Activated naive CD4-positive, alpha-beta T cell treated with anti-CD3 and anti-CD28 coated beads, Interleukin-2, amount 50 U/mL, for 72 hours (primary cell): ENCODE measurements around the gene P2RY13. TPM values are rescaled to one million over a fixed set of nuclear protein-coding genes. Genes with fewer than 3 reads are reported as not detected.

Source experiments
- ATAC-seq, 2 donors: fragments of 150-1000 bp; cut with Tn5 transposase; 2 replicates each; pipeline ENCODE4 v1.10.0; 2021; ENCODE audit warnings: mild to moderate bottlenecking in 2 of 2, moderate library complexity in 2 of 2
- DNase-seq, 2 donors: peaks; one replicate each; pipeline ENCODE4 v3.0.0; 2021 to 2022; ENCODE audit warnings: low spot score in 2 of 2
- H3K27ac Mint-ChIP-seq, 2 donors: one replicate each; pipeline ENCODE4 v1.8.0; 2022; ENCODE audit warnings: mild to moderate bottlenecking in 2 of 2, mixed read lengths in 2 of 2
- H3K36me3 Mint-ChIP-seq, 2 donors: one replicate each; pipeline ENCODE4 v1.8.0; 2022; ENCODE audit warnings: mixed read lengths in 2 of 2
- H3K9me3 Mint-ChIP-seq, 2 donors: one replicate each; pipeline ENCODE4 v1.8.0; 2022; ENCODE audit warnings: mixed read lengths in 2 of 2
- total RNA-seq, 2 donors: library from RNA; stranded (reverse); gene quantifications; one replicate each; pipeline ENCODE4 v1.2.3, GENCODE V29; 2022

Gene P2RY13
- not detected for total RNA-seq

DNA sequence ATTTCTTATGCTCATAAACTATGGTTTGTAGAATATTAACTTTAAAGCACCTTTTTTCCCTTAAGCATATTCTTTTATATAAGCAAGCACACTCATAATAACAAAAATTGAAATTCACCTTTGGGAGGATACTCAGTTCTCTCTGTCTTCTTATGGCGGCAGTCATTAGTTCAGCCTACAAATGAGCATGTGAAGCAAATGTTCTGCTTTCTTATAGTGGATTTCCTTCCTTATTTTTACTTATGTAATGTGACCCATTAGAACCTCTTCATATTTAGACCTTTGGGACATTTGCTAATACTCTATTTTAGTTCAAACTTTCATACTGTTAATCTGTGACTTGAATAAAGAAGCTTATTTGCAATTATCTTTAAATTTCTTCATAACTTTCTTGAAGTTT, at the start of gene P2RY13:
Gene P2RY13 (minus strand): TSS at position 187 of the 400 bp plus-strand sequence. CDS start 21 bp downstream, at position 166.
- Mint-ChIP-seq H3K9me3 (no peaks in the 10 kb centered on the region), H3K27ac (no peak within 1 kb of the TSS)
- ATAC-seq, result no peak

DNA sequence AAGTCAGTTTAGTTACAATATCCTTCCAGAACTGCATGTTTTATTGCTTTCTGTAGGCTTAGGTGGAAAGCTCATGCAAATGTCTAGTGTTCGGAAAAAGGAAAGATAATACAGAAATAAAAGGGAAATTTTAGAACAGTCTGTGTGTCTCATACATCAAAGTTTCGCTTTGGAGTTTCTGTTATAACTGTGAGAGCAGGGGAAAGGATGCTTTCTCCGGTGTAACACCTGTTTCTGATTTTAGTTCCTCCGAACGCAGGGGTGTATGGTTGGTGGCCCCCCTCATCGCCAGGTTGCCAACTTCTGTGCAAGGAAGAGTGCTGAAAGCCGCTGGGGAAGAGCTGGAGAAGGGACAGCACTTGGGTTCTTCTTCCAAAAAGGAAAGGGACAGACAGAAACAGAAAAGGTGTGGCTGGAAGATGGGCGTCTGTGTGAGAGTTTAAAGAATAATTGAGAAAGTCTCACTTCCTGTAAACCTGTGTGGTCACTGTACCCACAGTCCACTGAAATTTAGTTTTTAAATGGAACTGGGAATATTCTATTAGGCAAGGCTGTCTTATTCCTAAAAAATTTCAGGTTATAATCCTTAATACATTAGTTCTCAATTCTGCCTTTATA, 48.5 kb upstream of the P2RY13 start:
- no peak for ATAC-seq
- DNase-seq, result no peak
- Mint-ChIP-seq H3K9me3 (no peaks in the 10 kb centered on the region), H3K27ac (no peak overlapping the region), H3K36me3 (no peaks in the 10 kb centered on the region)

More for the DNA sequence above, at the start of gene P2RY13:
- H3K36me3 Mint-ChIP-seq, result no peaks in the 10 kb centered on the region
- DNase-seq, result no peak

DNA sequence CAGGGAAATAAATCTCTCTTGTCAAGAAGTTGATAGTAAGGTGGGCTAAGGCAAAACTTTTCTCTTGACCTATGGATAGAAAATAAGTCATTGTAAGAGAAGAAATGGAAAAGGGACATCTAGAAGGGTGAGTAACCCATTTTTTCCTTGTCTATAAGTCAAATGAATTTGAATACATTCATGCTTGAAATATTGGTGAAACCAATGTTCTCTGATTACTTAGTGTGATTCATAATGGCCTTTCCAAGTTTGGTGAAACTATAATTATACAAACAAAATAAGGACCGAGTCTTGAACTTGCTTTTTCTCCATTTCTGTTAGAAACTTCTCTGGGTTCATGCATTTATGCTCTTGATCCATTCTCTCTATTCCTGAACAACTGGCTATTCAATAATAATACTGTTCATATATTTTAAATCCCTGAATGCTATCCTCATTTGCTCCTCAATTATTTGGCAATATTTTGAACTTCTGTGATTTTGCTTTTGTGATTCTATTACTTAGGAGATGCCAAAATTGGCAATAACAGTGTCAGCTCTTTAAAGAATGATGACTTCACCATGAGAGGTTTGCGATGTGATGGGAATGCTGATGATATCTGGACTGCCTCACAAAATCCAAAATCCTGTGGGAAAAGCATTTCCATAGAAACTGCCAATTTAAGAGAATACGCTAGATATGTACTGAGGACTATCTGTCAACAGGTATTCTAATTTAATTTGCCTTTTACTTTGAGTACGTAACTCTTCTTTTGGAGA, 42.9 kb upstream of the P2RY13 start:
- Mint-ChIP-seq H3K27ac (no peak overlapping the region), H3K36me3 (no peaks in the 10 kb centered on the region), H3K9me3 (no peaks in the 10 kb centered on the region)
- ATAC-seq (no peak), DNase-seq (no peak)

DNA sequence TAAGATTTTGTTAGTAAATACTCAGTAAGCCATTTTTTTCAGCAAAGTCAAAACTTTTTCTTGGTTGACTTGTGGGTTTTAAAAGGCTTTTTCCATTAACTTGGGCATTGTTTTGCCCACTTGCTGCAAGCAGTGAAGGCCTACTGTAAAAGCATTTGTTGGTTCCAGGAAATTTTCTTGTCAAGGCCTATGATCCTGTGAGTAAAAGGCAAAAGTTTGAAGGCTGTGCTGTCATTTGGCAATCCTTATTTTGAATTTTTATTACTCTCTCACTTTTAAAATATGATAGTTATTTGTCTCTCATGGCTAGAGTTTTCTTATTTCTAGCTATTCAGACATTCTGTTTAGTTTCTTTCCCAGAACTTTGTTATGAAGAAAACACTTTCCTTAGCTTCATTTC, 42.2 kb upstream of the P2RY13 start:
- no peak overlapping the region for H3K27ac Mint-ChIP-seq
- DNase-seq, result no peak
- H3K9me3 Mint-ChIP-seq, result no peaks in the 10 kb centered on the region
- no peak for ATAC-seq
- no peaks in the 10 kb centered on the region for H3K36me3 Mint-ChIP-seq

DNA sequence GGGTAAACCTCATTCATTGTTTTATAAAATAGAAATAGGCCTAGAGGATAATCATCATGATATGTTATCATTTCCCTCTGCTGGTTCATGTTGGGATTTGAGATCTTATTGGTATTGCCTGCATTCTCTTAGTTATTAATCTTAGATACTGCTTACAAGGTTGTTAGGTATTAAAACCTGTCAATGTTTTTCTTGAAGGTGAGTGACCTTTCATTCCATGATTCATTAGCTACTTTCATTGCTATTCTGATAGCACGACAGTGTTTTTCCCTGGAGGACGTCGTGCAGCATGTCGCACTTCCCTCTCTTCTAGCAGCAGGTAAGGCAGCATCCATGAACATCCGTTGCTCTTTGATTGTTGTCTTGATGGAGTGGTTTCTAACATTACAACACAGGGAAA, 38.1 kb upstream of the P2RY13 start:
- DNase-seq (no peak), ATAC-seq (no peak)
- H3K36me3 Mint-ChIP-seq, result no peaks in the 10 kb centered on the region
- no peaks in the 10 kb centered on the region for H3K9me3 Mint-ChIP-seq
- H3K27ac Mint-ChIP-seq, result no peak overlapping the region

DNA sequence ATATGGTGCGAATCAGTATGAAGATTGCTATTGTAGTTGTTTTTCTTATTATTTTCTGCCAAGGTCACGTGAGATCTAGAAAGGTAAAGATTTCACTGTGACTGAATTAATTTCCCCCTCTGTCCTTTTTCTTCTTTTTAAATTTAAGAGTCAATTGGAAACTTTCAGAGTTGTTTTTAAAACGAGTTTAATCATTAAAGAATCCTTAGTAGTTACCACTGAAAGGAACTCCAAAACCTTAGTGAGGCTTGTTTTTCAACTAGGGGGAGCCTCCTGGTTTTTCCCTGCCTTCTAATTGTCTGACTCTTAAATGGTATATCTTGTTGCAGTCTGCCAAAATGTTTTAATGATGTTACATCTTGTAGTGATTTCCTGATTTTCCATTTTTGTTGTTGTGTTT, 37.6 kb upstream of the P2RY13 start:
- H3K36me3 Mint-ChIP-seq, result no peaks in the 10 kb centered on the region
- no peaks in the 10 kb centered on the region for H3K9me3 Mint-ChIP-seq
- H3K27ac Mint-ChIP-seq, result no peak overlapping the region
- DNase-seq (no peak), ATAC-seq (no peak)

DNA sequence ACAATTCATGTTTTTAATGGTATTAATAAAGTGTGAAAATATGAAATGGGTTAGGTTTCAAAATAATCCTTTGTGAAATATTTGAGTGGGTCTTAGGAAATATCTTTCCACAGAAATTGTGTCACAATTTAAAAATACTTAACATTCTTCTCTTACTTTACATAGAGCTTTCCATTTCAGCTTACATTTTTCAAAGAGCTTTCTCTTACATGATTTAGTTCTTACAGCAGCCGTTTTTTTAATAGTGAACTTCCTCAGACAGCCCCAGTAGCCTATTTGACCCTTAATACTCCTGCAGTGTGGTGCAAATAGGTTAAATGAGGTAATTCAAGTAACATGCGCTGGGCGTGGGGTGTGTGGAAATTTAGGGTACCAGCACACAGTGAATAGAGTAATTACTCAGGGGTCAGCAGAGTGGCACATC, 33.4 kb upstream of the P2RY13 start:
- Mint-ChIP-seq H3K36me3 (no peaks in the 10 kb centered on the region), H3K27ac (no peak overlapping the region), H3K9me3 (no peaks in the 10 kb centered on the region)
- ATAC-seq, result no peak
- DNase-seq, result no peak

DNA sequence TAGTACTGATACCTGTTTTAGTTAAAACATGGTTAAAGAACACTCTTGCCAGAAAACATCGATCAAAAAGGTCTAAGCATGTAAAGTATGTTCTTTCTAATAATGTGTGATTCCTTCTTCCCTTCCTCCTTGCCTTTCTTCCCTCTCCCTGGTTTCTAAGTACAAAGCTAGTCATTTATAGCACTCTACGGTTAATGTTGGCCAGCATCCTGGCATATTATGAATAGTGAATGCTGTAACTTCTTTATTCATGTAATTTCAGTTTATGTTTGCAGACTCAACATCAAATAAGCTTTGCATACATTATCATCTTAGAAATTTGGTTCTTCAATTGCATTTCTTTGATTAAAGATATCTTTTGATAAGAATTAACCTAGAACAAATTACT, 28.1 kb upstream of the P2RY13 start:
- no peaks in the 10 kb centered on the region for H3K9me3 Mint-ChIP-seq
- ATAC-seq, result no peak
- no peak for DNase-seq
- no peaks in the 10 kb centered on the region for H3K36me3 Mint-ChIP-seq
- no peak overlapping the region for H3K27ac Mint-ChIP-seq

DNA sequence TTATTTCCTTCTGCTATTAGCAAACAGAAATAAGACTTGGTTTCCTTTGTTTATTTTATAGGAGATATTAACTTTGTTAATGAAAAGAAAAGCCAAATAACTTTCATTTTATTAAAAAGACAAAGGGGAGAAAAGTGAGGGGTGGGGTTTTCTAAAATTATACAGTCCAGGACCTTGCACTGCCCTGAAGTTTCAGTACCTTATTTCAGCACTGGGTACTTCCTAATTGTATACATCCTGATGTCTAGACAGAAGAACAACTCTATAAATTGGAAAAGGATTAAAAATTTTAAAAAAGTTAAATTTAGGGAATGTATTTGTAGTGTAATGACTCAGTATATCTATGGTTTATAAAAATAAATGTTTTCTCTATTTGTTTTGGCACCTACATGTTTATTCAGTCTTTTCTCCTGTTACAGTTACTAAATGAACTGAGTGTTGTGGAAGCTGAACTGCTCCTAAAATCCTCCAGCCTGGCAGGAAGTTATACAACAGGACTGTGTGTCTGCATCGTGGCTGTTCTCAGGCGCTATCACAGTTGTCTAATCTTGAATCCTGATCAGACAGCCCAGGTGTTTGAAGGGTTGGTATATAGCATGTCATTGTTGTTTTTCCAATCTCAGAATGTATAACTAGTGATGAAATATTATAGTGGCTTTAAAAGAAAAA, 27.6 kb upstream of the P2RY13 start:
- ATAC-seq, result no peak
- no peaks in the 10 kb centered on the region for H3K36me3 Mint-ChIP-seq
- H3K9me3 Mint-ChIP-seq, result no peaks in the 10 kb centered on the region
- no peak overlapping the region for H3K27ac Mint-ChIP-seq
- no peak for DNase-seq

DNA sequence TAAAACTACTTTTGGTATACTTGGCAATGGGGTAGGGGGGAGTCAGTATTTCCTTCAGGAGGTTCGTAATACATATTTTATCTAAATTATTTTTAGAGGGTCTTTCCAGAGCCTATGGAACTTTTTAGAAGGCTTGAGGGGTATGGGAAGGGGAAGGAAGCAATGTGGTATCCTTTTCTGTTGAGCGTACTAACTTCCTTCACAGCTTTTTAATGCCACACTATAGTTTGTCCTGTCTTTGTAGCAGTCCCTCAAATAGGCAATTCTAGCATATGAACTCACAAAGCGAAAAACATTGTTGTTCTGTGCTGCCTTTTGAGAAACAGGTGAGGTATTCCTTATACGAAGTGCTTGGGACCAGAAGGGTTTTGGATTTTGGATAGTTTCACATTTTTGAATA, 22.3 kb upstream of the P2RY13 start:
- ATAC-seq, result no peak
- DNase-seq, result no peak
- Mint-ChIP-seq H3K36me3 (no peaks in the 10 kb centered on the region), H3K27ac (no peak overlapping the region), H3K9me3 (no peaks in the 10 kb centered on the region)

DNA sequence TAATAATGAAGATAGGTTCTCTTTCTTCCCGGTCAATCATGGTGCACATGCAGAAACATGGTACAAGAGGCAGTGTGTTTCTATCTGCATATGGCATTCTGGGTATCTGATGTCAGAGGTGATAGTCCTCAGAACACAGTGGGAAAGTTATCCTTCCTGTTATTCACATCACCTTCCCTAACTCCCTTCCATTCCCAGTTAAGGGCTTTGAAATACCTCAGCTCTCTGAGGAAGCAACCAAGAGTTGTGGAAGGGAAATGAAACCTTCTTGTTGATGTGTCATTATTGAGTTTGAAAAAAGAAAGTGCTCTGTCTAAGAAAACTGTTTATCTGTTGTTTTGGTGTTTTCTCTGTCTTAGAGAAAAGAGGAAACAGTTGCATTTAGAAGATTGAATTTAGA, 21.9 kb upstream of the P2RY13 start:
- DNase-seq (no peak), ATAC-seq (no peak)
- H3K36me3 Mint-ChIP-seq, result no peaks in the 10 kb centered on the region
- no peaks in the 10 kb centered on the region for H3K9me3 Mint-ChIP-seq
- H3K27ac Mint-ChIP-seq, result no peak overlapping the region

DNA sequence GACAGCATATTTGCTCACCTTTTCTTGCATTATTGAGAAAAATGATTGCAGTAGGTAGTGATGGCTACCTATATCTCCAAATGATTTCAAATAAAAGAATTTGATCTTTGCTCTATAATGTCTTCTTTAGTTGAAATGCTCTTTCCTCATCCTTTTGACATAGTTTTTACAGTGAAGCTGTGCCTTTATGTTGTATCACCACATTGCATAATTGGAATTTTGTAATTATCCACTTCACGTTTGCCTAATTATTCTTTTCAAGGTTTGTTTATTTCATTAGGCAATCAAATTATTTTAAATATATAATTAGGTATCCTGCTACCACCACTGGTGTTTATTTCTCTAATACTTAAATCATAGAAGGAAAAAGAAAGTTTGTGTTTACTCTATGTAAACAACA, 21.3 kb upstream of the P2RY13 start:
- no peaks in the 10 kb centered on the region for H3K36me3 Mint-ChIP-seq
- no peaks in the 10 kb centered on the region for H3K9me3 Mint-ChIP-seq
- H3K27ac Mint-ChIP-seq, result no peak overlapping the region
- ATAC-seq, result no peak
- no peak for DNase-seq

DNA sequence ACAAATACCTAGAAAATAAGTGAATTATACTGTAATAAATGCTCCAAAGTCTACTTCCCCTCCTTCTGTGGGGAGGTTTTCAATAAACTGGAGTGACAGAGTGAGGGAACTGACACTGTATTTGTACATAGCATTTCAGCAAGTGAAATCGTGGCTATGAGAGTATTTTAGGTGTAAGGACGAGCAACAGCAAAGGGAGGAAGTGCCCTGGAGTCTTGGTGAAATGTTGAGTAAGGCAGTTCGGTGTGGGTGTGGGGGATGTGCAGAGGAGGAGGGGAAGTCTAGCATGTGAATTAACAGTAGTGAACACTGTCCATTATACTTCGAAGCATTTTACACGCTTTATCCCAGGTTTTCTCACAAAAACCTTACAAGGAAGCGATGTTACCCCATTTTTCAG, 18.1 kb upstream of the P2RY13 start:
- Mint-ChIP-seq H3K36me3 (no peaks in the 10 kb centered on the region), H3K9me3 (no peaks in the 10 kb centered on the region), H3K27ac (no peak overlapping the region)
- ATAC-seq, result no peak
- DNase-seq, result no peak

DNA sequence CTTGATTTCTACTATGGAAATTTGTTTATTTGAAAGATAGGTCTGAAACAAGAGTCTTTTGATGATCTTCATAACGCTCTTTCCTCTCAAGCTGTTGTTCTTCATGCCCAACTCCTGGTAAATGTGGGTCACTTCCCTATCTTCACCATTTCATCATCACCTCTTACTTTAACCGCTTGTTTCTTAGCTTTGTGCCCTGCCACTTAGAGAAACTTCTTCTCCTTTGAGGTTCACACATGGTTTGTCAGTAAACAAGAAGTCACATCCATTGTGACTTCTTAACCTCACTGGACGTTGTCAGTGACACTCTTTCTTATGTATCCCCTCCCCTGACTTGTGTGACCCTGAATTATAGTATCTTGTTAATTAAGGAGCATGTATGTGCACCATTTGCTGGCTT, 16.9 kb upstream of the P2RY13 start:
- ATAC-seq (no peak), DNase-seq (no peak)
- Mint-ChIP-seq H3K36me3 (no peaks in the 10 kb centered on the region), H3K9me3 (no peaks in the 10 kb centered on the region), H3K27ac (no peak overlapping the region)

DNA sequence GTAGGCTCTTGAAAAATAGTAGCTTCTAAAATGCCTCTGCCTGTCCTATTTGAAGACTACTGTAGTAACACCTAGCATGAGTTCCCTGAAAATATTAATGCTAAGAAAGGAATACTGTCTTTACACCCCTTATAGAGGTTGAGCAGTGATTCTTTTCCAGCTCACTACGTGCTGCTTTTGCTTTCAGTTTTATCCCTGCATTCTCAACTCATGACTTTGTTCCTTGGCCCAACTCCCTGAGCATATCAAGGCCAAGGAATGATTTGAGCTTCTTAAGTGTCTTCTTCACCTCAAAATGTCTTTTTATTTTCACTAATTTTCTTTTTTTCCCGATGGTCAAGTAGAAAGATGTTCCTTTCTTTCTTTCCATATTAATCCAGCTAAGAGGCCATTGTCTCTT, 16.5 kb upstream of the P2RY13 start:
- no peaks in the 10 kb centered on the region for H3K9me3 Mint-ChIP-seq
- ATAC-seq (no peak), DNase-seq (no peak)
- no peaks in the 10 kb centered on the region for H3K36me3 Mint-ChIP-seq
- no peak overlapping the region for H3K27ac Mint-ChIP-seq

DNA sequence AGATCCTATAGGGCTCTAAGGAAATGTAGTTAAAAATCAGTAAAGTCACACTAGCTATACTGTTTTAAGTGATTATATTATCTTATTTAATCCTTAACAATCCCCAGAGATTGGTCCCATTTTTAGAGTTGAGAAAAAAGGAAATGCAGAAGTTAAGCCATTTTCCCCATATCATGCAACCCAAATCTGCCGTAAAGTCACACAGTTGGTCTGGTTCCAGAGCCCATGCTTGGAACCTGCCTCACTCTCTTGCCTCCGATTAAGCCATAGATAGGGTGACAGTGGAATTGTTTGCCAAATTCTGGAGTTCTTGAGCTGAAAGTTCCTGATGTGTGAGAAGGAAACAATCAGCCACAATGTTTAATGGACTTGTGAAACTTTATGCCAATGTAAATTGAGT, 2.3 kb upstream of the P2RY13 start:
- Mint-ChIP-seq H3K9me3 (no peaks in the 10 kb centered on the region), H3K27ac (no peak overlapping the region), H3K36me3 (no peaks in the 10 kb centered on the region)
- ATAC-seq (no peak), DNase-seq (no peak)

DNA sequence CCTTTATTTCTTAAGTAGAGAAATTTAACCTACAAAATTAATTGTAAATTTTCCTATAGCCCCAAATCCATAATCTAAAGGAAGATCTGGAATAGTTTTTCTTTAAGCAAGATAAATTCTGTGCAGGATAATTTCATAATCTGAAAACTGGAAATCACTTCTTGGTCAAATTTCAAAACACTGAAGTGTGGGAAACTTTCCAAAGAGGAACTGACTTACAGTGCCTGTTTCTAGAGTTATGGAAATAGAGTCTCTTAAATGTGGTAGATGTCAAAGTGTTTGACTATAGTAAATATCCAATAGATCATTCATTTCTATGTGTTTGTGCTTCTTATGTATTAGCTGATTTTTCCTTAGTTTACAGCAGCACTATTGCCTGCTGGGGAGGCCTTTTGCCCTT, 1.6 kb upstream of the P2RY13 start:
- no peak overlapping the region for H3K27ac Mint-ChIP-seq
- no peak for ATAC-seq
- DNase-seq, result no peak
- H3K36me3 Mint-ChIP-seq, result no peaks in the 10 kb centered on the region
- no peaks in the 10 kb centered on the region for H3K9me3 Mint-ChIP-seq

DNA sequence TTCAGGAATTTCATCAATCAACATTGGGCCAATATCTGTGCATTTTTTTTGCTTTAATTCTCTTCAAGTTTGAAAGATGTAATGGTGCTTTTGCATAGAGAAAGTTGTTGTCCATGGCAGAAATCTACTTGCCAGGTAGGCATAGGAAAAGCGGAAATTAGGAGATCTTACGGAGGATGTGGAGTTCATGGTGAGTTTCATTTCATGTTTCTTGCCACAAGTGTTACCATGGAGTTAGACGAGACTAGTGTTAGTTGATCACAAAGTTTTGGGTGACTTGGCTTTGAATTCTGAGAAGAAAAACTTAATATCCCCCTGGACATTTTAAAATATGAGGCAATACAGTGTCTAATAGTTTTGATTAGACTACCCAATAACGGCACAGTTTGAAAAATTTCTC, 1.0 kb upstream of the P2RY13 start:
- no peak for ATAC-seq
- no peak overlapping the region for H3K27ac Mint-ChIP-seq
- no peaks in the 10 kb centered on the region for H3K9me3 Mint-ChIP-seq
- DNase-seq, result no peak
- no peaks in the 10 kb centered on the region for H3K36me3 Mint-ChIP-seq
